A549 (cell line): ENCODE results near the gene FHIT.

Experiments
- CEBPB ChIP-seq, 2 experiments: fragments of >200 bp in 1 of 2; sonication (Bioruptor Twin) in 1 of 2; formaldehyde crosslinking in 1 of 2; IDR thresholded peaks; 2 replicates each; pipeline ENCODE4 v1.6.1; 2012 to 2016
- EP300 ChIP-seq, 2 experiments: fragments of >200 bp; sonication (Bioruptor Twin); formaldehyde crosslinking; IDR thresholded peaks; 2 replicates in 1 of 2; 3 replicates in 1 of 2; pipeline ENCODE4 v1.6.1; 2016 to 2017
- FOSL2 ChIP-seq, 2 experiments: fragments of 450-650 bp in 1 of 2; fragments of >200 bp in 1 of 2; sonication (Bioruptor Twin) in 1 of 2; formaldehyde crosslinking; IDR thresholded peaks; 2 replicates each; pipeline versions ENCODE4 v1.5.0 to v1.6.1; 2016 to 2020; ENCODE audit warnings: mild to moderate bottlenecking in 1 of 2, moderate library complexity in 1 of 2
- HOXB13 ChIP-seq: fragments of 250-450 bp; sonication (Bioruptor Pico); IDR thresholded peaks from 2 replicates; pipeline ENCODE4 v1.5.0; 2020; ENCODE audit warnings: low read depth, mild to moderate bottlenecking, moderate library complexity
- MYC ChIP-seq: IDR thresholded peaks from 2 replicates; pipeline ENCODE4 v1.6.1; 2012; ENCODE audit warnings: mild to moderate bottlenecking, inconsistent platforms, low read length, improper control_type of control experiment, borderline replicate concordance
- NFE2L2 ChIP-seq: fragments of 150-350 bp; conservative IDR thresholded peaks from 2 replicates; pipeline ENCODE4 v1.6.1; 2014; ENCODE audit warnings: low read length
- RAD21 ChIP-seq, 2 experiments: fragments of >200 bp in 1 of 2; sonication (Bioruptor Twin) in 1 of 2; formaldehyde crosslinking in 1 of 2; IDR thresholded peaks in 1 of 2; conservative IDR thresholded peaks in 1 of 2; 2 replicates in 1 of 2; 3 replicates in 1 of 2; pipeline ENCODE4 v1.6.1; 2012 to 2018; ENCODE audit warnings: inconsistent platforms in 1 of 2
- RCOR1 ChIP-seq: fragments of 150-350 bp; IDR thresholded peaks from 2 replicates; pipeline ENCODE4 v1.6.1; 2014; ENCODE audit warnings: antibody characterized with exemption, low read length, low read depth
- RFX5 ChIP-seq: fragments of 450-650 bp; IDR thresholded peaks from 2 replicates; pipeline ENCODE4 v1.7.1; 2014; ENCODE audit warnings: antibody characterized with exemption, mild to moderate bottlenecking, moderate library complexity
- TF ChIP-seq, protein P1 (sequence below): fragments of >200 bp; sonication (Bioruptor Twin); formaldehyde crosslinking; IDR thresholded peaks from 3 replicates; pipeline ENCODE4 v1.5.1; 2016
- TF ChIP-seq, protein P2 (sequence below): fragments of 250-450 bp; sonication (Bioruptor Pico); IDR thresholded peaks from 2 replicates; pipeline ENCODE4 v1.5.0; 2021; ENCODE audit warnings: mild to moderate bottlenecking, moderate library complexity, borderline replicate concordance

DNA sequence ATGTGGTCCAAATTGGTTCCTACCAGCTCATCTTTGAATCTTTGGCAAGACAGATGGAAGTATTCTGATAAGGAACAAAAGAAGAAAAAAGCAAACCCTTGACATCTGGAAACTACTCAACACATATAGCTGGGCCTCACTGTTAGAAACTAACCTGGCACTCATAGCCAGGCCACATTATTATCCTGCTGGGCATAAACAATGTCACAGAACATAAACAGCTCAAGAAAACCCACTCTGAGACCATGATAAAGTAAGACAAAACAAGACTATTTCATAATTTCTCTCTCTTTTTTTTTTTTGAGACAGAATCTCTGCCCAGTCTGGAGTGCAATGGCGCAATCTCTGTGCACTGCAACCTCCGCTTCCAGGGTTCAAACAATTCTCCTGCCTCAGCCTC is 1093.2 kb downstream of the FHIT start:
- TF ChIP-seq MYC (no peak), RFX5 (no peak), CEBPB (IDR thresholded peaks at IDR 0.05) (no peak), NFE2L2 (no peak), EP300 (IDR thresholded peaks at IDR 0.05) (no peak), RAD21 (conservative IDR thresholded peaks at IDR 0.05 in 1 of 2, IDR thresholded peaks at IDR 0.05 in 1 of 2) (no peak), FOSL2 (IDR thresholded peaks at IDR 0.05) (no peak), FOSL2 (CRISPR knock-in tag; IDR thresholded peaks at IDR 0.05) (no peak), HOXB13 (no peak), RCOR1 (no peak)
- TF ChIP-seq, protein P1, sequence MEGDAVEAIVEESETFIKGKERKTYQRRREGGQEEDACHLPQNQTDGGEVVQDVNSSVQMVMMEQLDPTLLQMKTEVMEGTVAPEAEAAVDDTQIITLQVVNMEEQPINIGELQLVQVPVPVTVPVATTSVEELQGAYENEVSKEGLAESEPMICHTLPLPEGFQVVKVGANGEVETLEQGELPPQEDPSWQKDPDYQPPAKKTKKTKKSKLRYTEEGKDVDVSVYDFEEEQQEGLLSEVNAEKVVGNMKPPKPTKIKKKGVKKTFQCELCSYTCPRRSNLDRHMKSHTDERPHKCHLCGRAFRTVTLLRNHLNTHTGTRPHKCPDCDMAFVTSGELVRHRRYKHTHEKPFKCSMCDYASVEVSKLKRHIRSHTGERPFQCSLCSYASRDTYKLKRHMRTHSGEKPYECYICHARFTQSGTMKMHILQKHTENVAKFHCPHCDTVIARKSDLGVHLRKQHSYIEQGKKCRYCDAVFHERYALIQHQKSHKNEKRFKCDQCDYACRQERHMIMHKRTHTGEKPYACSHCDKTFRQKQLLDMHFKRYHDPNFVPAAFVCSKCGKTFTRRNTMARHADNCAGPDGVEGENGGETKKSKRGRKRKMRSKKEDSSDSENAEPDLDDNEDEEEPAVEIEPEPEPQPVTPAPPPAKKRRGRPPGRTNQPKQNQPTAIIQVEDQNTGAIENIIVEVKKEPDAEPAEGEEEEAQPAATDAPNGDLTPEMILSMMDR, result no peak
- TF ChIP-seq, protein P2, sequence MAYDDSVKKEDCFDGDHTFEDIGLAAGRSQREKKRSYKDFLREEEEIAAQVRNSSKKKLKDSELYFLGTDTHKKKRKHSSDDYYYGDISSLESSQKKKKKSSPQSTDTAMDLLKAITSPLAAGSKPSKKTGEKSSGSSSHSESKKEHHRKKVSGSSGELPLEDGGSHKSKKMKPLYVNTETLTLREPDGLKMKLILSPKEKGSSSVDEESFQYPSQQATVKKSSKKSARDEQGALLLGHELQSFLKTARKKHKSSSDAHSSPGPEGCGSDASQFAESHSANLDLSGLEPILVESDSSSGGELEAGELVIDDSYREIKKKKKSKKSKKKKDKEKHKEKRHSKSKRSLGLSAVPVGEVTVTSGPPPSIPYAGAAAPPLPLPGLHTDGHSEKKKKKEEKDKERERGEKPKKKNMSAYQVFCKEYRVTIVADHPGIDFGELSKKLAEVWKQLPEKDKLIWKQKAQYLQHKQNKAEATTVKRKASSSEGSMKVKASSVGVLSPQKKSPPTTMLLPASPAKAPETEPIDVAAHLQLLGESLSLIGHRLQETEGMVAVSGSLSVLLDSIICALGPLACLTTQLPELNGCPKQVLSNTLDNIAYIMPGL (CRISPR knock-in tag), result no peak
